Caco-2 (cell line): ENCODE results near the gene SIDT1. TPM values are rescaled to one million over a fixed set of nuclear protein-coding genes. Genes with fewer than 3 reads are reported as not detected.

Experiments used
- BruUV-seq: library from RNA; stranded (reverse); fragments of 400-500 nt; replicated peaks from 2 replicates; lab custom pipeline; 2021; lab: Mats Ljungman, UMichigan
- CTCF ChIA-PET: fragments of 300-600 bp; sonication (Branson Sonifier 250); formaldehyde crosslinking; loops from one replicate; lab custom pipeline; 2022; ENCODE audit warnings: antibody characterized with exemption; lab: Charles Lee
- POLR2A ChIA-PET: fragments of 300-600 bp; sonication (Branson Sonifier 250); formaldehyde crosslinking; loops from one replicate; lab custom pipeline; 2022; ENCODE audit warnings: antibody characterized with exemption; lab: Charles Lee
- DNase-seq, 2 experiments: peaks; one replicate each; pipeline versions ENCODE4 v3.0.0 to v3.0.0-alpha.2; 2020 to 2022
- H3K27me3 ChIP-seq: replicated peaks from 2 replicates; pipeline ENCODE4 v1.6.0; 2011; ENCODE audit warnings: low read length; ENCODE audit not compliant: control insufficient read depth, insufficient read depth
- H3K36me3 ChIP-seq: 2 replicates; pipeline ENCODE4 v1.5.1; 2011; ENCODE audit warnings: low read length; ENCODE audit not compliant: control insufficient read depth, insufficient read depth
- H3K4me1 ChIP-seq: fragments of 250-450 bp; sonication (Bioruptor Pico); 2 replicates; pipeline ENCODE4 v1.5.1; 2020; ENCODE audit warnings: mild to moderate bottlenecking
- H3K4me3 ChIP-seq: 2 replicates; pipeline ENCODE4 v1.5.1; 2011; ENCODE audit warnings: low read depth, mild to moderate bottlenecking, control low read depth, low read length
- H3K9me3 ChIP-seq: fragments of 250-450 bp; sonication (Bioruptor Pico); 2 replicates; pipeline ENCODE4 v1.5.1; 2020; ENCODE audit warnings: mild to moderate bottlenecking, moderate library complexity
- H3K27ac Mint-ChIP-seq: one replicate; pipeline ENCODE4 v1.8.0; 2022; ENCODE audit warnings: mixed read lengths; ENCODE audit not compliant: unreplicated experiment
- H3K27me3 Mint-ChIP-seq: one replicate; pipeline ENCODE4 v1.8.0; 2022; ENCODE audit warnings: mixed read lengths; ENCODE audit not compliant: insufficient read depth, unreplicated experiment
- H3K36me3 Mint-ChIP-seq: one replicate; pipeline ENCODE4 v1.8.0; 2022; ENCODE audit warnings: mild to moderate bottlenecking, mixed read lengths; ENCODE audit not compliant: insufficient read depth, unreplicated experiment
- H3K4me1 Mint-ChIP-seq: one replicate; pipeline ENCODE4 v1.8.0; 2022; ENCODE audit warnings: low read depth, mixed read lengths; ENCODE audit not compliant: unreplicated experiment
- H3K4me3 Mint-ChIP-seq: one replicate; pipeline ENCODE4 v1.8.0; 2022; ENCODE audit warnings: mild to moderate bottlenecking, moderate library complexity, mixed read lengths; ENCODE audit not compliant: unreplicated experiment
- H3K9me3 Mint-ChIP-seq: one replicate; pipeline ENCODE4 v1.8.0; 2022; ENCODE audit warnings: mixed read lengths; ENCODE audit not compliant: unreplicated experiment
- CTCF ChIP-seq, 2 experiments: fragments of 200-600 bp in 1 of 2; IDR thresholded peaks; 1 replicate in 1 of 2; 2 replicates in 1 of 2; pipeline versions ENCODE4 v1.5.1 to v1.8.0; 2011 to 2022; ENCODE audit warnings: antibody characterized with exemption in 1 of 2, control low read depth in 1 of 2, inconsistent platforms in 1 of 2, low read depth in 1 of 2, low read length in 1 of 2, mild to moderate bottlenecking in 1 of 2, moderate library complexity in 1 of 2; ENCODE audit not compliant: insufficient read depth in 1 of 2, severe bottlenecking in 1 of 2, unreplicated experiment in 1 of 2
- intact Hi-C: fragments of 100-400 bp; cut with micrococcal nuclease; formaldehyde crosslinking; loops from one replicate; pipeline ENCODE4 v1.10.0; 2022; ENCODE audit not compliant: unreplicated experiment
- total RNA-seq: library from RNA; stranded (reverse); gene quantifications from 2 replicates; pipeline ENCODE4 v1.2.3, GENCODE V29; 2022

Gene SIDT1
- total RNA-seq, 1 experiment from 2014 or later, result 0.84 TPM

DNA sequence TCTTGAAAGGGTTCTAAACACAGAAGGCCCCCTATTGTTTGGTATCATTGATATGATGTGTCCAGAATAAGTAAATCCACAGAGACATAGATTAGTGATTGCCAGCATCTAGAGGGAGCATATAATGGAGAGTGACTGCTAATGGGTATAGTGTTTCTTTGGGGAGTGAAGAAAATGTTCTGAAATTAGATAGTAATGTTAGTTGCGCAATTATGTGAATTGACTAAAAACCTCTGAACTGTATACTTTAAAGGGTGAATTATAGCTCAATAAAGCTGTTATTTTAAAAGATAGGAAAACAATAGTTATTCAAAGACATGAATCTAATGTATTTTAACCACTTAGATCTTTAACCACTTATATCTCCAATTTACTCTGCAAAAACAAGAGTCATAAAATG, 23.4 kb upstream of the SIDT1 start:
- no peak overlapping the region for H3K27ac Mint-ChIP-seq
- no peak for TF ChIP-seq CTCF (IDR thresholded peaks at IDR 0.05; ENCODE audit: insufficient read depth in 1 of 2, low read depth in 1 of 2, low read length in 1 of 2, severe bottlenecking in 1 of 2, unreplicated experiment in 1 of 2)
- H3K36me3 ChIP-seq, result no peaks in the 10 kb centered on the region

DNA sequence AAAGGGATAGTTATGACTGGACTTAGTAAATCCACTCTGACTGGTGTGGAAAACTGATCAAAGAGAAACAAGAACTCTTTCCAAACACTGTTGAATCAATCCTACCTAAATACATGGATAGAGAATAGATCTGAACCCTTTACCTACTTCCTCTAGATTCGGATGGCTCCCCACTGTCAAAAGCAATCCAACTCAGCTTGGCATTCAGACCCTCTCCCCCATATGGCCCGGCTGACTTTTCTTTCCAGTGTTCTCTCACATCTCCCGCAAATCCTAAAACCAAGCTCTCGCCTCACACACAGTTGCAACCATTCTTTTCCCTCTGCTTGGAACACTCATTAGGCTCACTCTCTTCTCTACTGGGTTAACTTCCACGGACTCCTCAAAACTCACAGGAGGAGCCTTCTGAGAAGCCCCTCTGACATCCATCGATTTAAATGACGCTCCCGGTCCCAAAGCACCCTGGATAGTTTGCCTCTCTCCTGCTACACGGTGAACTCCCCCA, 18.0 kb upstream of the SIDT1 start:
- H3K4me3 Mint-ChIP-seq, result no peak overlapping the region
- no peaks in the 10 kb centered on the region for H3K9me3 Mint-ChIP-seq
- H3K36me3 ChIP-seq, result no peaks in the 10 kb centered on the region
- peaks cover 8% of the 10 kb centered on the region for H3K4me1 Mint-ChIP-seq
- intact Hi-C loops, result no loop called here
- H3K36me3 Mint-ChIP-seq, result no peaks in the 10 kb centered on the region
- ChIA-PET POLR2A (interaction anchor here (0.5 to 1.4 kb wide), 5 partner anchors 64 to 479 kb away, joined by 3 to 7 read pairs (median 4); partner anchors contain the start of genes ATP6V1A and NAA50), CTCF (interaction anchor here (1.0 to 3.2 kb wide), 4 partner anchors 43 to 113 kb away, joined by 5 to 55 read pairs (median 15); no protein-coding TSS in a partner anchor)
- H3K27ac Mint-ChIP-seq, result no peak overlapping the region
- no peaks in the 10 kb centered on the region for H3K27me3 Mint-ChIP-seq
- H3K4me3 ChIP-seq, result peak overlapping the region; percentile 83
- no peaks in the 10 kb centered on the region for H3K27me3 ChIP-seq
- TSS peak; percentile 45 for BruUV-seq
- no peaks in the 10 kb centered on the region for H3K4me1 ChIP-seq
- no peak for TF ChIP-seq CTCF (IDR thresholded peaks at IDR 0.05; ENCODE audit: insufficient read depth in 1 of 2, low read depth in 1 of 2, low read length in 1 of 2, severe bottlenecking in 1 of 2, unreplicated experiment in 1 of 2)
- H3K9me3 ChIP-seq, result no peaks in the 10 kb centered on the region
- DNase-seq, result peak in 1 of 2 experiments; percentile 6

More for the DNA sequence above, 23.4 kb upstream of the SIDT1 start:
- POLR2A ChIA-PET, result no interaction called here
- Mint-ChIP-seq H3K27me3 (no peaks in the 10 kb centered on the region), H3K4me1 (no peaks in the 10 kb centered on the region), H3K36me3 (no peaks in the 10 kb centered on the region), H3K4me3 (no peak overlapping the region), H3K9me3 (no peaks in the 10 kb centered on the region)
- no TSS peak for BruUV-seq
- Histone ChIP-seq H3K27me3 (no peaks in the 10 kb centered on the region), H3K9me3 (no peaks in the 10 kb centered on the region), H3K4me3 (no peak overlapping the region), H3K4me1 (no peaks in the 10 kb centered on the region)
- intact Hi-C loops, result no loop called here
- DNase-seq, result no peak
- CTCF ChIA-PET, result no interaction called here

- TF ChIP-seq CTCF (IDR thresholded peaks at IDR 0.05; ENCODE audit: insufficient read depth in 1 of 2, low read depth in 1 of 2, low read length in 1 of 2, severe bottlenecking in 1 of 2, unreplicated experiment in 1 of 2), result peak; percentile 24 to 70
- Histone ChIP-seq H3K4me1 (no peaks in the 10 kb centered on the region), H3K9me3 (no peaks in the 10 kb centered on the region), H3K4me3 (peak overlapping the region; percentile 83), H3K36me3 (no peaks in the 10 kb centered on the region), H3K27me3 (no peaks in the 10 kb centered on the region)
- no peaks in the 10 kb centered on the region for H3K9me3 Mint-ChIP-seq
- BruUV-seq, result no TSS peak
- intact Hi-C loops, result loop anchor here (1.0 to 5.0 kb wide), 5 partner anchors 21 to 231 kb away; partner anchors contain the start of genes ATP6V1A and NAA50
- CTCF ChIA-PET, result interaction anchor here (0.6 to 3.2 kb wide), 10 partner anchors 20 to 231 kb away, joined by 3 to 55 read pairs (median 6); partner anchors contain the start of genes ATP6V1A and USF3
- H3K4me3 Mint-ChIP-seq, result no peak overlapping the region
- no peaks in the 10 kb centered on the region for H3K27me3 Mint-ChIP-seq
- POLR2A ChIA-PET, result no interaction called here
- no peak overlapping the region for H3K27ac Mint-ChIP-seq
- H3K4me1 Mint-ChIP-seq, result peaks cover 8% of the 10 kb centered on the region
- peak; percentile 58 to 62 for DNase-seq
- H3K36me3 Mint-ChIP-seq, result no peaks in the 10 kb centered on the region
Observed at GRCh38 chr3:113516115-113516505, 16.2 kb upstream of the SIDT1 start.
